A549 (cell line): ENCODE results near the gene SLC6A18. TPM values are rescaled to one million over a fixed set of nuclear protein-coding genes. Genes with fewer than 3 reads are reported as not detected.

ENCODE experiments used
- ATAC-seq, 2 experiments: fragments of 200-7000 bp in 1 of 2; fragments of >200 bp in 1 of 2; cut with Nextera tagmentation in 1 of 2; cut with Tn5 transposase in 1 of 2; 3 replicates each; pipeline versions ENCODE4 v1.8.0 to v1.9.1; 2018 to 2020; ENCODE audit warnings: mild to moderate bottlenecking in 1 of 2, moderate library complexity in 1 of 2
- CTCF ChIA-PET: fragments of 300-600 bp; sonication (Branson Sonifier 250); formaldehyde crosslinking; extraction: SDS; loops from one replicate; lab custom pipeline; 2021; ENCODE audit warnings: antibody characterized with exemption, inconsistent platforms; lab: Yijun Ruan, JAX
- POLR2A ChIA-PET: fragments of 350-600 bp; formaldehyde crosslinking; extraction: SDS; loops from one replicate; lab custom pipeline; 2021; ENCODE audit warnings: antibody characterized with exemption, inconsistent platforms; lab: Yijun Ruan, JAX
- DNase-seq, 2 experiments: peaks; one replicate each; pipeline versions ENCODE4 v3.0.0 to v3.0.0-alpha.2; 2011 to 2016; ENCODE audit warnings: low read depth in 1 of 2, low spot score in 1 of 2
- FAIRE-seq: peaks from 2 replicates; lab custom pipeline; 2011; peaks lifted over from hg19 to GRCh38; lab: Jason Lieb, UNC
- H3K27ac ChIP-seq, 2 experiments: fragments of >200 bp; sonication (Bioruptor Twin); formaldehyde crosslinking; 3 replicates each; pipeline ENCODE4 v1.5.1; 2016 to 2017
- H3K4me1 ChIP-seq: fragments of >200 bp; sonication (Bioruptor Twin); formaldehyde crosslinking; 3 replicates; pipeline ENCODE4 v1.6.1; 2016
- H3K4me2 ChIP-seq: fragments of >200 bp; sonication (Bioruptor Twin); formaldehyde crosslinking; 3 replicates; pipeline ENCODE4 v1.6.1; 2016
- H3K4me3 ChIP-seq: fragments of >200 bp; sonication (Bioruptor Twin); formaldehyde crosslinking; 3 replicates; pipeline ENCODE4 v1.5.1; 2016
- H3K9me3 ChIP-seq: fragments of >200 bp; sonication (Bioruptor Twin); formaldehyde crosslinking; 3 replicates; pipeline ENCODE4 v1.6.1; 2016
- BCL3 ChIP-seq: fragments of >200 bp; sonication (Bioruptor Twin); formaldehyde crosslinking; IDR thresholded peaks from 3 replicates; pipeline ENCODE4 v1.6.1; 2016
- CBX2 ChIP-seq: fragments of 200-600 bp; sonication (generic); IDR thresholded peaks from 2 replicates; pipeline ENCODE4 v1.6.1; 2016; ENCODE audit warnings: low read depth, mild to moderate bottlenecking, borderline replicate concordance
- CBX8 ChIP-seq: fragments of 200-600 bp; sonication (generic); IDR thresholded peaks from 2 replicates; pipeline ENCODE4 v1.6.1; 2016
- CEBPB ChIP-seq, 2 experiments: fragments of >200 bp in 1 of 2; sonication (Bioruptor Twin) in 1 of 2; formaldehyde crosslinking in 1 of 2; IDR thresholded peaks; 2 replicates each; pipeline ENCODE4 v1.6.1; 2012 to 2016
- CHD4 ChIP-seq: fragments of 200-600 bp; sonication (generic); IDR thresholded peaks from 2 replicates; pipeline ENCODE4 v1.6.1; 2016; ENCODE audit warnings: antibody characterized with exemption, mild to moderate bottlenecking, borderline replicate concordance
- ESRRA ChIP-seq: fragments of 150-350 bp; IDR thresholded peaks from 2 replicates; pipeline ENCODE4 v1.6.1; 2014; ENCODE audit warnings: mild to moderate bottlenecking, low read length, borderline replicate concordance
- FOSL2 ChIP-seq, 2 experiments: fragments of 450-650 bp in 1 of 2; fragments of >200 bp in 1 of 2; sonication (Bioruptor Twin) in 1 of 2; formaldehyde crosslinking; IDR thresholded peaks; 2 replicates each; pipeline versions ENCODE4 v1.5.0 to v1.6.1; 2016 to 2020; ENCODE audit warnings: mild to moderate bottlenecking in 1 of 2, moderate library complexity in 1 of 2
- HDAC2 ChIP-seq: fragments of 200-600 bp; sonication (generic); IDR thresholded peaks from 2 replicates; pipeline ENCODE4 v1.6.1; 2016
- HEYL ChIP-seq: fragments of 250-450 bp; sonication (Bioruptor Pico); IDR thresholded peaks from 2 replicates; pipeline ENCODE4 v1.8.0; 2021; ENCODE audit warnings: mild to moderate bottlenecking, moderate library complexity
- HOXA7 ChIP-seq: fragments of 250-450 bp; sonication (Bioruptor Pico); IDR thresholded peaks from 2 replicates; pipeline ENCODE4 v1.5.0; 2020; ENCODE audit warnings: mild to moderate bottlenecking, moderate library complexity
- MAZ ChIP-seq: fragments of 150-350 bp; IDR thresholded peaks from 2 replicates; pipeline ENCODE4 v1.6.1; 2014; ENCODE audit warnings: antibody characterized with exemption, low read depth, low read length, borderline replicate concordance
- MYC ChIP-seq: IDR thresholded peaks from 2 replicates; pipeline ENCODE4 v1.6.1; 2012; ENCODE audit warnings: mild to moderate bottlenecking, inconsistent platforms, low read length, improper control_type of control experiment, borderline replicate concordance
- NPAS2 ChIP-seq: fragments of 250-450 bp; sonication (Bioruptor Pico); IDR thresholded peaks from 2 replicates; pipeline ENCODE4 v1.8.0; 2022; ENCODE audit warnings: mild to moderate bottlenecking, moderate library complexity, borderline replicate concordance
- RARB ChIP-seq: fragments of 250-450 bp; sonication (Bioruptor Pico); IDR thresholded peaks from 2 replicates; pipeline ENCODE4 v1.8.0; 2021; ENCODE audit warnings: mild to moderate bottlenecking, moderate library complexity
- RCOR1 ChIP-seq: fragments of 150-350 bp; IDR thresholded peaks from 2 replicates; pipeline ENCODE4 v1.6.1; 2014; ENCODE audit warnings: antibody characterized with exemption, low read length, low read depth
- REST ChIP-seq: fragments of 200-600 bp; sonication (generic); IDR thresholded peaks from 2 replicates; pipeline ENCODE4 v1.6.1; 2016; ENCODE audit warnings: antibody characterized with exemption, mild to moderate bottlenecking, moderate library complexity
- SMC3 ChIP-seq: fragments of >200 bp; sonication (Bioruptor Twin); formaldehyde crosslinking; IDR thresholded peaks from 3 replicates; pipeline ENCODE4 v1.6.1; 2018; ENCODE audit warnings: inconsistent platforms
- WGBS: methylation state at CpG from one replicate; pipeline ENCODE4 v1.1.6; 2017; ENCODE audit errors: missing lambda C conversion rate; 5-methylcytosine and 5-hydroxymethylcytosine counted together
- polyA plus RNA-seq, 4 experiments: library from polyadenylated mRNA; depleted of rRNA in 3 of 4; stranded (reverse); fragments of >200 nt; fragmentation: RNase III in 1 of 4; extraction: RNeasy Plus Mini Kit Qiagen cat#74134 plus additional on column Dnase treatment in 1 of 4; gene quantifications; 2 replicates in 3 of 4; 3 replicates in 1 of 4; pipeline ENCODE4 v1.2.3, GENCODE V29; 2011 to 2017
- TF ChIP-seq, protein P1 (sequence below): IDR thresholded peaks from 2 replicates; pipeline ENCODE4 v1.6.1; 2012

SLC6A18 gene
- polyA plus RNA-seq, 2 of the 4 experiments (the other 2 are of a cell fraction): not detected

DNA sequence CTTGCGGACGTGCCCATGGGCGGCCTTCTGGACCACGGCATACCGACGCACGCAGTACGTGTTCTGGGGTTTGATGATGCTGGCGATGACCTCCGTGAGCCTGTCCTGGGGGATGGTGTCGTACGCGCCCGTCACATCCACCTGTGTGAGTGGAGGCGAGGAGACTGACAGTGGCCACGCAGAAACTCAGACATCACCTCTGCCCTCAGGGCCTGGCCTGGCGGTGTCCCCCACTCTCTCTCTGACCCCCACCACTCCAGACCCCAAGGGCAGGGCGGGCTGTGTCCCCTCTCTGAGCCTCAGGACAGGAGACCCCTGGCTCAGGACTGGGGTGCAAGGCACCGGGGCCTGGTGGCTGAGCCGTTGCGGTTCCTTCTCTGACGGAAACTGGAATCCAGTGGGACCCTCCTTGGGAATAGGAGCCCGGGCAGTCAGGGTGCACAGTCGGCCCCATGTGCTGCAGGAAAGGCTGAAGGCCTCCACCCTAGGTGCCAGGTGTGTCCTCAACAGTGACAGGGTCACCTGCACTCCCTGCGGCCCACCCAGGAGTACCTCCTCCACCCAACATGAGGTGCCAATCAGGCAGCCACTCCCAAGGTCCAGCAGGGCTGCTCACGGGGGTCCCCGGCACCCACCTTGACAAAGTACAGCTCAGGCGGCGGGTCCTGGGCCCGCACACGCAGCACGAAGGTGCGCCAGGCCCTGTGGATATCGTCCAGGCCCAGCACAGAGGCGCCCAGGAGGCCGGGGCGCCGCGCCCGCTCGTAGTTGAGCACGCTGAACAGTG, 53.7 kb downstream of the SLC6A18 start:
- H3K27ac ChIP-seq: no peak overlapping the region
- no peak for DNase-seq
- POLR2A ChIA-PET: no interaction called here
- H3K4me3 ChIP-seq: no peak overlapping the region
- no peak for ATAC-seq
- TF ChIP-seq MYC: no peak
- no peak for TF ChIP-seq SMC3
- TF ChIP-seq RARB: no peak
- TF ChIP-seq NPAS2 (CRISPR knock-in tag): no peak
- no peak for TF ChIP-seq HOXA7 (CRISPR knock-in tag)
- TF ChIP-seq MAZ: no peak
- no peak for TF ChIP-seq CEBPB (IDR thresholded peaks at IDR 0.05)
- no peak for TF ChIP-seq CBX8
- no peak for TF ChIP-seq BCL3
- TF ChIP-seq HEYL: no peak
- TF ChIP-seq FOSL2 (IDR thresholded peaks at IDR 0.05): no peak
- no peak for TF ChIP-seq FOSL2 (CRISPR knock-in tag; IDR thresholded peaks at IDR 0.05)
- TF ChIP-seq HDAC2: no peak
- TF ChIP-seq, all 56 proteins: peak for 0
- no peak for FAIRE-seq
- H3K4me1 ChIP-seq: no peaks in the 10 kb centered on the region
- 95% methylated on average over 27 of the region's 42 CpGs for WGBS
- H3K4me2 ChIP-seq: no peak overlapping the region
- CTCF ChIA-PET: no interaction called here
- no peaks in the 10 kb centered on the region for H3K9me3 ChIP-seq

DNA sequence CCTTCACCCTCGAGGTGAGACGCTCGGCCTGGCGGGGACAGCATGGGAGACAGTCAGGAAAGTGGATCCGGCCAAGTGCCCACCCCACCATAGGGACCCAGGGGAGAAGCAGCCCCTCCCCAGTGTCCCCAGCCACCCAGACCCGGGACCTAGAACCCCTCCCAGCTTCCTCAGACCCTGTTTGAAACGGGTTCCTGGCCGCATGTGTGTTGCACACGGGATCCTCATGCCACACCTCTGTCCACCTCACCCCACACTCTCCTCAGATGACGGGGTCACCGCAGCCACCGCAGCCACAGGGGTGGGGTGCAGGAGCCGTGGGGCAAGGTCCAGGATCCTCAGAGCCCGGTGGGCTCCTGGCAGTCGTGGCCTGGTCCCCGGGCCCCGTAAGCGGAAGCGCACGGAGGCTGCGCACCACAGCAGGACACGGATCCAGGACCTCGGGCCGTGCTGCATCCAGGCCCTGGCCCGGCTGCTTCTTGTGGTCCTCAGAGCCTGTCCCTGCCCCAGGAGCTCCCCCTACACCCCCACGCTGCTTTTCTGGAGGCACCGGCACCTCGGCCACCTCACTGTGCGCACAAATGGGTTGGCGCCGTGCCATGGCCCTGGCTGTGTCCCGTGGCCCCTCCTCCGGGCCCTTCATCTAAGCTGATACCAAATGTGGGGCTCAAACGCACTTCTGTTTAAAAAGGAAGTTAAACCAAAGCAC, 54.4 kb downstream of the SLC6A18 start:
- FAIRE-seq: no peak
- no peaks in the 10 kb centered on the region for H3K9me3 ChIP-seq
- CTCF ChIA-PET: no interaction called here
- TF ChIP-seq MAZ: no peak
- no peak for TF ChIP-seq CBX2
- TF ChIP-seq ESRRA: no peak
- no peak for TF ChIP-seq CEBPB (IDR thresholded peaks at IDR 0.05)
- no peak for TF ChIP-seq RARB
- TF ChIP-seq CHD4: no peak
- TF ChIP-seq HOXA7 (CRISPR knock-in tag): no peak
- TF ChIP-seq RCOR1: no peak
- TF ChIP-seq, protein P1, sequence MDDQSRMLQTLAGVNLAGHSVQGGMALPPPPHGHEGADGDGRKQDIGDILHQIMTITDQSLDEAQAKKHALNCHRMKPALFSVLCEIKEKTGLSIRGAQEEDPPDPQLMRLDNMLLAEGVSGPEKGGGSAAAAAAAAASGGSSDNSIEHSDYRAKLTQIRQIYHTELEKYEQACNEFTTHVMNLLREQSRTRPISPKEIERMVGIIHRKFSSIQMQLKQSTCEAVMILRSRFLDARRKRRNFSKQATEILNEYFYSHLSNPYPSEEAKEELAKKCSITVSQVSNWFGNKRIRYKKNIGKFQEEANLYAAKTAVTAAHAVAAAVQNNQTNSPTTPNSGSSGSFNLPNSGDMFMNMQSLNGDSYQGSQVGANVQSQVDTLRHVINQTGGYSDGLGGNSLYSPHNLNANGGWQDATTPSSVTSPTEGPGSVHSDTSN: no peak
- no peak for TF ChIP-seq REST
- TF ChIP-seq, all 56 proteins: peak for 0
- ATAC-seq (no peak), DNase-seq (no peak)
- Histone ChIP-seq H3K27ac (no peak overlapping the region), H3K4me3 (no peak overlapping the region), H3K4me2 (no peak overlapping the region), H3K4me1 (no peaks in the 10 kb centered on the region)
- POLR2A ChIA-PET: no interaction called here
- WGBS: 95% methylated on average over 27 of the region's 34 CpGs
